Colon (tissue), 2 donors: ENCODE results near the gene PAX6.
"Not testable (repeated sequence)": the region's sequence is repeated elsewhere in the genome, so short reads cannot be mapped to it uniquely, and the experiment has no call there.

ENCODE experiments used
- FAIRE-seq: peaks from 2 replicates; lab custom pipeline; 2012; peaks lifted over from hg19 to GRCh38; lab: Jason Lieb, UNC
- donor health status: control.
- donor health status: control.

PAX6 gene

DNA sequence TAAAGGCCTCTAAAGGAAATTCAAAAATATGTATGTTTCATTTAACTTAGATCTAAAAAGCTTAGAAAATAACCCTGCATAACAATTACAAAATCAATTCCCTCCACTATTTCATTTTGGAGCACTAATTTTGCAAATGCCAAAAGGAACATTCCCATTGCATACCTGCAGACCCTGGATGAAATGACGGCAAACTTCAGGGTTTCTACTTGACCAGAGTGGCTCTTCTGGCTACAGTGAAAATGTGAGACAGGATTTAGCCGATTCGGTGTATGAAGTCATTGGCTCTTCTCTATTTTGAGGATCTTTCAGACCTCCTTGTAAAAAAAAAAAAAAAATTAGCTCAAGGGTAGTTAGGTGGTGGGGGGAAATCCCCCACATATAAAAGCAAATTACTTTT, 44.1 kb downstream of the PAX6 start:
- no peak for FAIRE-seq

DNA sequence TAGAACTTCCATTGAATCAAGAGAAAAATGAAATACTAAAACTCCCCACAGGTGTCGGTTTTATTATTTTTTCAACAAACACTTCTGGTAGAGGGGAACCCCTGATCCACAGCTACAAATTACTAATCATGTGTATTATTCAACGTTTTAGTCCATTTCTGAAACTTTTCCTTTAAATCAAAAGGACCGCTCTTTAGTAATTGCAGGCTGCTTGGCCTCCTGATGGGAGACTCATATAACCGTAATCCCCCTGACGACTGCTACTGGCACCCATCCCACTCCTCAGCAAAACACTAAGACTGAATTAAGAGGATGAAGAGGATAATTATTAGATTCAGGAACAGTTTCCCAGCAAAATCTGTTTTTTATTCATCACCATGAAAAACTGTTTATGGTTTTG, 46.4 kb downstream of the PAX6 start:
- FAIRE-seq = no peak

DNA sequence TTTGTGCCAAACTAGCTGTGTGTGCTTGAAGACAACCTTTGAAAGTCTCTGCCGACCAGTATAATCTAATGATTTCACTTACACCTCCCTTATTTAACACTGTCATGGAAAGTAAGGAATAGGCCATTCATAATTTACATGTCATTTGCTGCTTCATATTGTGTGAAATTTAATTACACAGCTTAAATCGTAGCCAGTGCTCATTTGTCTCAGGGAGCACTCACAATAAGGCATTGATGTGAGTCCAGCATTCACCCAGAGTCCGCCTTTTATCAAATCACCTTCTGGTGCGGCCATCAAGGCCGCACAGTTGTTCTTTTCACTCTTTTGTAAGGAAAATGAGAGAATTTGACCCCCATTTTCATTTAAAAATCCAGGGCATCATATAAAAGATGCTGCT, 46.9 kb downstream of the PAX6 start:
- no peak for FAIRE-seq

DNA sequence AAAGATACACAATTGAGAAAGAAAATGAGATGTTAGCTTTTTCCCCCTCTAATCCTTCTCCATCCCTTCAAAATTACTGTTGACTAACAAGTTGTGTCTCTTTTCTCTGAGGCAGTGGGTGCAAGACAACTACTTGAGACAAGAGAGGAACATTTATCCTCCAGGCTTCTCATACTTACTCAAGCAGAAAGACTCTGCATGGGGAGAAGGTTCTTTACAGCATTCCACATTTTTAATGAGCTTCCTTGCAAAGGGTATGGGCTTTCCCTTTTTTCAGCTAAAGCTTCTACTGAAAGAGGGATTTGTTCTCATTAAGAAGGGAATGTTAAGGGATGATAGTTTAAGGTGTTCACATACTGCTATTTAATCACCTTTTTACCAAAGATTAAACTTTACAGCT, 47.8 kb downstream of the PAX6 start:
- no peak for FAIRE-seq

GRCh38 chr11:31761636-31762035, 49.5 kb downstream of the PAX6 start:
- no peak for FAIRE-seq

- FAIRE-seq = no peak
Measured at GRCh38 chr11:31757260-31757835, 53.8 kb downstream of the PAX6 start.

- no peak for FAIRE-seq
Measured at GRCh38 chr11:31747581-31747980, 63.5 kb downstream of the PAX6 start.

- not testable (repeated sequence) for FAIRE-seq
Measured at GRCh38 chr11:31740731-31741368, 70.3 kb downstream of the PAX6 start.

GRCh38 chr11:31740131-31740530, 71.0 kb downstream of the PAX6 start:
- no peak for FAIRE-seq
